ENCODE data around the gene FOSL1. TPM values are rescaled to one million over a fixed set of nuclear protein-coding genes. Genes with fewer than 3 reads are reported as not detected.

Gene FOSL1
- polyA plus RNA-seq, 1 donor (not counting 4 experiments of a cell fraction or from before 2014, with no cell fraction given), result 21.8 TPM

- Histone ChIP-seq H3K4me3 (ENCODE audit: control insufficient read depth in 2 of 3, extremely low read depth in 1 of 3, insufficient read depth in 2 of 3, low read depth in 1 of 3, low read length in 3 of 3) (no peak overlapping the region), H4K20me1 (ENCODE audit: control insufficient read depth, extremely low read depth, insufficient read depth, low read length) (peaks cover 1% of the 10 kb centered on the region), H3K27me3 (ENCODE audit: control insufficient read depth, extremely low read depth, insufficient read depth, low read length) (no peaks in the 10 kb centered on the region), H2AFZ (ENCODE audit: control insufficient read depth, low read length) (no peak overlapping the region), H3K9me3 (ENCODE audit: control insufficient read depth, low read depth, low read length) (no peaks in the 10 kb centered on the region), H3K36me3 (ENCODE audit: control insufficient read depth in 2 of 2, extremely low read depth in 1 of 2, insufficient read depth in 2 of 2, low read length in 2 of 2) (peaks cover 34 to 44% of the 10 kb centered on the region in 2 experiments), H3K4me2 (ENCODE audit: control insufficient read depth, extremely low read depth, insufficient read depth, low read depth, low read length) (peak overlapping the region; percentile 92), H3K9ac (ENCODE audit: control insufficient read depth, extremely low read depth, insufficient read depth, low read length) (no peak overlapping the region), H3K79me2 (ENCODE audit: control insufficient read depth, insufficient read depth, low read length) (peaks cover 36% of the 10 kb centered on the region), H3K9me1 (ENCODE audit: control insufficient read depth, extremely low read depth, insufficient read depth, low read length) (no peaks in the 10 kb centered on the region), H3K4me1 (ENCODE audit: control insufficient read depth, extremely low read depth, insufficient read depth, low read length) (peaks cover 18% of the 10 kb centered on the region), H3K27ac (ENCODE audit: control insufficient read depth, insufficient read depth, low read length) (no peak overlapping the region)
- dilution Hi-C loops (cut with MboI; ENCODE audit: extremely low pct_ligation_motif_present, low sequenced_read_pairs), result no loop called here
- TF ChIP-seq CTCF (optimal IDR thresholded peaks at IDR 0.05 in 1 of 3, IDR thresholded peaks at IDR 0.05 in 1 of 3, conservative IDR thresholded peaks at IDR 0.05 in 1 of 3; ENCODE audit: extremely low read depth in 1 of 3, insufficient read depth in 2 of 3, low read length in 3 of 3) (no peak), EZH2 (IDR thresholded peaks at IDR 0.05; ENCODE audit: low read length) (no peak)
- no peak for FAIRE-seq
- DNase-seq (ENCODE audit: low read depth, low spot score), result no peak
Measured at GRCh38 chr11:65862191-65862735, 37.9 kb downstream of the FOSL1 start.

- H3K27ac ChIP-seq (ENCODE audit: control insufficient read depth, insufficient read depth, low read length), result peak overlapping the region; percentile 90
- H3K9me3 ChIP-seq (ENCODE audit: control insufficient read depth, low read depth, low read length), result no peaks in the 10 kb centered on the region
- H3K4me3 ChIP-seq (ENCODE audit: control insufficient read depth in 2 of 3, extremely low read depth in 1 of 3, insufficient read depth in 2 of 3, low read depth in 1 of 3, low read length in 3 of 3), result peak overlapping the region; percentile 83 to 96 (median 91)
- no peak for TF ChIP-seq CTCF (optimal IDR thresholded peaks at IDR 0.05 in 1 of 3, IDR thresholded peaks at IDR 0.05 in 1 of 3, conservative IDR thresholded peaks at IDR 0.05 in 1 of 3; ENCODE audit: extremely low read depth in 1 of 3, insufficient read depth in 2 of 3, low read length in 3 of 3)
- TF ChIP-seq EZH2 (IDR thresholded peaks at IDR 0.05; ENCODE audit: low read length), result no peak
- peak overlapping the region; percentile 92 for H3K4me2 ChIP-seq (ENCODE audit: control insufficient read depth, extremely low read depth, insufficient read depth, low read depth, low read length)
- H3K9ac ChIP-seq (ENCODE audit: control insufficient read depth, extremely low read depth, insufficient read depth, low read length), result peak overlapping the region; percentile 83
- peaks cover 32 to 45% of the 10 kb centered on the region in 2 experiments for H3K36me3 ChIP-seq (ENCODE audit: control insufficient read depth in 2 of 2, extremely low read depth in 1 of 2, insufficient read depth in 2 of 2, low read length in 2 of 2)
- peaks cover 18% of the 10 kb centered on the region for H3K4me1 ChIP-seq (ENCODE audit: control insufficient read depth, extremely low read depth, insufficient read depth, low read length)
- peaks cover 42% of the 10 kb centered on the region for H3K79me2 ChIP-seq (ENCODE audit: control insufficient read depth, insufficient read depth, low read length)
- H3K27me3 ChIP-seq (ENCODE audit: control insufficient read depth, extremely low read depth, insufficient read depth, low read length), result no peaks in the 10 kb centered on the region
- H2AFZ ChIP-seq (ENCODE audit: control insufficient read depth, low read length), result no peak overlapping the region
- H3K9me1 ChIP-seq (ENCODE audit: control insufficient read depth, extremely low read depth, insufficient read depth, low read length), result no peaks in the 10 kb centered on the region
- dilution Hi-C loops (cut with MboI; ENCODE audit: extremely low pct_ligation_motif_present, low sequenced_read_pairs), result no loop called here
- no peak for DNase-seq (ENCODE audit: low read depth, low spot score)
- no peak for FAIRE-seq
- peaks cover 7% of the 10 kb centered on the region for H4K20me1 ChIP-seq (ENCODE audit: control insufficient read depth, extremely low read depth, insufficient read depth, low read length)
Measured at GRCh38 chr11:65861533-65862183, 38.5 kb downstream of the FOSL1 start.

Data from keratinocyte (primary cell).